Psoas muscle (tissue), 8 donors: Measurements from ENCODE around the gene RBMS3. TPM values are rescaled to one million over a fixed set of nuclear protein-coding genes. Genes with fewer than 3 reads are reported as not detected.
"Not testable (repeated sequence)": the region's sequence is repeated elsewhere in the genome, so short reads cannot be mapped to it uniquely, and the experiment has no call there.

ENCODE experiments used
- ATAC-seq, 4 donors: fragments of 200-7000 bp; cut with Tn5 transposase; one replicate each; pipeline ENCODE4 v1.9.1; 2020; ENCODE audit warnings: moderate library complexity in 3 of 4, mild to moderate bottlenecking in 2 of 4
- DNase-seq, 2 donors: peaks; one replicate each; pipeline ENCODE4 v3.0.0-alpha.2; 2020
- H3K27ac ChIP-seq: fragments of 200-600 bp; one replicate; pipeline ENCODE4 v1.8.0; 2022
- H3K27me3 ChIP-seq, 3 donors: fragments of 200-600 bp in 1 of 3; one replicate each; pipeline versions ENCODE4 v1.6.1 to v1.8.0; 2013 to 2022; ENCODE audit warnings: low read length in 2 of 3, mild to moderate bottlenecking in 2 of 3, moderate library complexity in 1 of 3; ENCODE audit not compliant: insufficient read depth in 3 of 3
- H3K36me3 ChIP-seq, 2 donors: fragments of 200-600 bp in 1 of 2; one replicate each; pipeline versions ENCODE4 v1.6.1 to v1.8.0; 2013 to 2022; ENCODE audit warnings: low read depth in 1 of 2, mild to moderate bottlenecking in 1 of 2, moderate library complexity in 1 of 2; ENCODE audit not compliant: insufficient read depth in 1 of 2
- H3K4me1 ChIP-seq: fragments of 200-600 bp; one replicate; pipeline ENCODE4 v1.8.0; 2022
- H3K4me3 ChIP-seq: fragments of 200-600 bp; one replicate; pipeline ENCODE4 v1.8.0; 2022; ENCODE audit warnings: mild to moderate bottlenecking
- H3K9me3 ChIP-seq: fragments of 200-600 bp; one replicate; pipeline ENCODE4 v1.8.0; 2022
- CTCF ChIP-seq: fragments of 200-600 bp; IDR thresholded peaks from one replicate; pipeline ENCODE4 v1.8.0; 2022; ENCODE audit warnings: antibody characterized with exemption
- WGBS, 3 donors: extraction: QIAGEN DNeasy Blood & Tissue Kit; methylation state at CpG; one replicate each; pipeline versions ENCODE4 v1.1.6 to v1.1.7; 2013; 5-methylcytosine and 5-hydroxymethylcytosine counted together
- intact Hi-C, 2 donors: fragments of 100-400 bp; cut with DNase I; formaldehyde crosslinking; loops; one replicate each; pipeline versions ENCODE4 v1.11.0 to v1.14.2; 2022
- polyA plus RNA-seq, 3 donors: library from polyadenylated mRNA; stranded (reverse); fragments of 200-250 nt; gene quantifications; one replicate each; pipeline ENCODE4 v1.2.3, GENCODE V29; 2013
- total RNA-seq, 4 donors: library from RNA; stranded (reverse); fragmentation: NEBNext Ultra II Directional in 2 of 4; extraction: Animal tissue kit (Norgen Biotek cat#: 25700) in 2 of 4; gene quantifications; one replicate each; pipeline versions ENCODE4 v1.2.1 to v1.2.4, GENCODE V29; 2021 to 2023
- donor health status: healthy with polysubstance abuse.
- donor health status: DM: no; HTN: no; CAD: no; lungs with moderate emphysema.
- donor health status: Bipolar disorder and iron deficiency.
- donor health status: healthy.
- donor health status: DM: yes; HTN: yes; CAD: no.
- donor health status: DM: no; HTN: no; CAD: no.
- donor health status: DM: no; HTN: no; CAD: no.
- donor health status: DM: yes; HTN: yes; CAD: no.

RBMS3 gene
- total and polyA plus RNA-seq, 7 donors = 3.8 to 34.5 (median 23.5) TPM

DNA sequence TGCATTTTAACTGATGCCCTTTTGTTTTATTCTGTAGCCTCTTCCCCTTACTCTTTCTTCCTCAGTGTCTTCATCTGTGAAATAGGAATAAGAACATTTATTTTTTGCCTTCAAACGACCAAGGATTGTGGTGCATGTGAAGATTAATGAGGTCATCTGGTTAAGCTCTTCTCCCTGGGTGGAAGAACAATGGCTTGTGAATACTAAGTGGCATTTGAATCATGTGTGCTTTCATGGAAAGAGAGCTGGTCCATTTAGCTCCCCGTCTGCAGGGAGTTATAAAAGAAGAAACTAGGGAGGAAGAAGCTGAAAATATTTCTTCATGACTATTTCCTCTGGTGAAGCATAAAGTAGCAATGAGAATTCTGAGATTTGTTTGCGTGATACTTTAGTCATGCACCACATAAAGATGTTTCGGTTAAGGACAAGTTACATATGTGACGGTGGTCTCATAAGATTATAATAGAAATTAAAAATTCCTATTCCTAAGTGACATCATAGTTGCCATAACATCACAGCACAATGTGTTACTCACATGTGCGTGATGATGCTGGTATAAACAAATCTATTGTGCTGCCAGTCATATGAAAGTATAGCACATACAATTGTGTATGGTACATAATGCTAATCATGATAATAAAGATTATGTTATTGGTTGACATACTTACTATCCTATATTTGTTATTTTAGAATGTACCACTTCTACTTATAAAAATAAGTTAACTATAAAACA, 374.3 kb downstream of the RBMS3 start:
- Histone ChIP-seq H3K4me1 (no peaks in the 10 kb centered on the region), H3K36me3 (no peaks in the 10 kb centered on the region), H3K27me3 (no peaks in the 10 kb centered on the region), H3K9me3 (no peaks in the 10 kb centered on the region), H3K4me3 (no peak overlapping the region), H3K27ac (no peak overlapping the region)
- intact Hi-C loops = no loop called here
- WGBS, 3 donors = 75 to 78% (median 76%) methylated on average over 6 of the region's 6 CpGs
- DNase-seq (no peak), ATAC-seq (no peak)
- TF ChIP-seq CTCF = no peak

DNA sequence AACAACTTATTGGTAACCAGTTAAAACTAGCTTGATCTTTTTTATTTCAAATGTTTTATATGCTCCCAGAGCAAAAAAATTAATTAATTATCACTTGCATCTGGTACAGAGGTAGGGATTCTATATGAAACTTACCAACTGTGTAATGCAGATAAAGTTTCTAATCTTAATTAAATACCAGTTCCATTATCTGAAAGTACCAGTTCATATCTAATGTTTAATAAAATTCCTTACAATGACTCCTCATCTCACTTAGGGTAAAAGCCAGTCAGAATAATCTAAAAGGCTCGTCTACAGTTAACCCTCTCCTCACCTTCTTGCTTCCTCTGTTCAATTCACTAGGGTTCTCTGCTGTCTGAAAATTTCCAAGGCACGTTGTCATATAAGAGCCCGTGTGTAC, 384.8 kb downstream of the RBMS3 start:
- WGBS, 3 donors = 81 to 88% (median 88%) methylated on average over 3 of the region's 3 CpGs
- H3K4me3 ChIP-seq = no peak overlapping the region
- H3K4me1 ChIP-seq = no peaks in the 10 kb centered on the region
- no peaks in the 10 kb centered on the region for H3K9me3 ChIP-seq
- ATAC-seq (no peak), DNase-seq (no peak)
- TF ChIP-seq CTCF = no peak
- H3K36me3 ChIP-seq = no peaks in the 10 kb centered on the region
- no peaks in the 10 kb centered on the region for H3K27me3 ChIP-seq
- intact Hi-C loops = no loop called here
- no peak overlapping the region for H3K27ac ChIP-seq

DNA sequence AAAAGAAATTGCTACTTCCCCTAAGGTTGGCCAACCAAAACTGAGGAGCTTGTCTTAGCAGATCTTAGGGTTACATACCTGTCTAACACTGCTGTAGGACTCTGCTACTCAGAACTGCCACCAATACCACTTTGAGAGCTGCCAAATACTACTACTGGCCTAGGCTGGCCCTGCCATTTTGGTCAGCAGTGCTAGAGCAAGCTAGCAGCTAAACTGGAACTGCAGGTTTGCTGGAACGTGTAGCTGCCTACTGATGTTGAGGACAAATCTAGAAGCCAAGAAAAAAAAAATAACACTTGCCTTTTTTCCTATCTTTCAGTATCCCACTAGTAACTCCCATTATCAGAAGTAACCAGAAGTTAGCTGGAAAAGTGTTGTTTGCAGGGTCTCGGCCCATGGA, 387.4 kb downstream of the RBMS3 start:
- ATAC-seq = no peak
- no peak for TF ChIP-seq CTCF
- no peaks in the 10 kb centered on the region for H3K9me3 ChIP-seq
- DNase-seq = no peak
- no peaks in the 10 kb centered on the region for H3K27me3 ChIP-seq
- no peak overlapping the region for H3K4me3 ChIP-seq
- no peaks in the 10 kb centered on the region for H3K36me3 ChIP-seq
- 94 to 99% (median 99%) methylated on average over 2 of the region's 2 CpGs for WGBS, 3 donors
- H3K4me1 ChIP-seq = no peaks in the 10 kb centered on the region
- intact Hi-C loops = no loop called here
- no peak overlapping the region for H3K27ac ChIP-seq

DNA sequence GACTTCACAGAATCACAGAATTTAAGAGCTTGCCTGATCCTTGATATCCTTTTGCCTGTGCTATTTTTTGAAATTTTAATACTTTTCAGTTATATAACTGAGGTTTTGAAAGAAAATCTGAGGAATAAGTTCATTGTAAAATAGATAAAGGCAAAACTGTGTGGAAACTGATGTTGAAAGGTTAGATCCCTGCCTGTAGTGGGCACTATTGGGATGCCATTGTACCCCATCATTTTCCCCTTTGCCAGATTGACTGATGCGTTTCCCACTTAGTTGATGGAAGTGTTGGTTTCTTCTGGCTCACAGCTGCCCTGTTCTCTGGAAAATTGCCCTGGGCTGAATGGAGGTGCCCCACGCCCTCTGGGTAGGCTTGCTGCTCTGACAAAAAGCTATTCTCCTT, 387.9 kb downstream of the RBMS3 start:
- H3K9me3 ChIP-seq = no peaks in the 10 kb centered on the region
- WGBS, 3 donors = 71 to 95% (median 95%) methylated on average over 2 of the region's 2 CpGs
- no peaks in the 10 kb centered on the region for H3K27me3 ChIP-seq
- no peak for ATAC-seq
- no peaks in the 10 kb centered on the region for H3K4me1 ChIP-seq
- no peaks in the 10 kb centered on the region for H3K36me3 ChIP-seq
- H3K27ac ChIP-seq = no peak overlapping the region
- intact Hi-C loops = no loop called here
- TF ChIP-seq CTCF = no peak
- DNase-seq = no peak
- no peak overlapping the region for H3K4me3 ChIP-seq

GRCh38 chr3:29670476-29670875, 389.6 kb downstream of the RBMS3 start:
- H3K27ac ChIP-seq, intact Hi-C loops, ATAC-seq, H3K4me3 ChIP-seq, H3K36me3 ChIP-seq, H3K4me1 ChIP-seq, H3K27me3 ChIP-seq, H3K9me3 ChIP-seq: not testable (repeated sequence)
- 95 to 97% (median 97%) methylated on average over 7 of the region's 7 CpGs for WGBS, 3 donors
- peak in 1 of 2 donors; percentile 37 for DNase-seq
